ENCODE results near the gene PKD2L1.
"Not testable (repeated sequence)": the region's sequence is repeated elsewhere in the genome, so short reads cannot be mapped to it uniquely, and the experiment has no call there.

The PKD2L1 gene

DNA sequence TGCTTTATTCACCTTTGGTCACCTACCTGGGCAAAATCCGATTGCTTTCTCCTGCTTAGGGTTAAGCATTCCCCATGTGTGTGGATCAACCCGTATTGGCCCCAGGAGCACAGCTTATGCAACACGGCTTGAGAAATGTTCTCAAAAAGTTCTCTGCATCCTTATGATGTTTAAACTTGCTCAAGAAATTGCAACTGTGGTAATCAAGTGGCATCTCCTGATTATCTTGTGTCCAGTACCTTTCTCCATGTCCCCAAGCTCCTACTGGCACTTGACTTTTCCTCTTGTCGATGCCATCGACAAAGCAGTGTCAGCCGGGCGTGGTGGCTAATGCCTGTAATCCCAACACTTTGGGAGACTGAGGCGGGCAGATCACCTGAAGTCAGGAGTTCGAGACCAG lies 4.7 kb upstream of the PKD2L1 start:
- no peak for DNase-seq (ENCODE audit: extremely low read depth in 1 of 2, low read depth in 1 of 2)

DNA sequence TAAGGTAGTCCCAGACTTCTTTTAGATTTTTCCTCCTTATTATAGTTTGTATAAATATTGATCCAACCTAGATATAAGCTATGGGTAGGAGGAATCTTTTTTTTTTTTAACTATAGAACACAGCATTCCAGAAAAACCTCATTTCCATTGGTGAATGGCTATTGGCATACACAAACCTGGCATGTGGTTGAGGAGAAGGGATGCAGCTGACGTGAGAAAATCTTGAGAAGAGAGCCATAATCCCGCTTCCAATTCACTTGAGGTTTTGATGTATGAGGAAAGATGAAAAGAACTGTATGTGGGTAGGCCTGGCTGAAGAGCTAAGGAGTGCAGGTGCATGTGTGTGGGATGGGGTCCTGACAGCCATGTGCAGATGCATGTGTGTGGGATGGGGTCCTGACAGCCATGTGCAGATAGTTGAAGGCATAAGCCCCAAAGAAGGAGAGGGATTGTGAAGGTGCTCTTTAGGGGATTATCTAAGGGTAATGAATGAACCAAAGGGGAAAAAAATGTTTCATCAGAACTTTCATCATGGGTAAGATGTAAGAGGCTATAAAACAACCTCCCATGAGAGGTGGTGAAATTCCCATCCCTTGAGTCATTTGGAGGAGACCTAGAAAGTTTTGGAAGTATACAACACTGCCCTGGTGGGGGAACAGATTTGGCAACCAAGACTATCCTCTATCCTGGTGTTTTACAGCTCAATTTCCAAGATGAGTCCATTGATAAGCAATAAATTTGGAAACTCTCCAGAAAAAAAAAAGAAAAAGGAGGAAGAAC lies 3.8 kb upstream of the PKD2L1 start:
- no peak for DNase-seq (ENCODE audit: extremely low read depth in 1 of 2, low read depth in 1 of 2)

GRCh38 chr10:100333106-100333505 lies 3.1 kb upstream of the PKD2L1 start:
- no peak for DNase-seq (ENCODE audit: extremely low read depth in 1 of 2, low read depth in 1 of 2)

DNA sequence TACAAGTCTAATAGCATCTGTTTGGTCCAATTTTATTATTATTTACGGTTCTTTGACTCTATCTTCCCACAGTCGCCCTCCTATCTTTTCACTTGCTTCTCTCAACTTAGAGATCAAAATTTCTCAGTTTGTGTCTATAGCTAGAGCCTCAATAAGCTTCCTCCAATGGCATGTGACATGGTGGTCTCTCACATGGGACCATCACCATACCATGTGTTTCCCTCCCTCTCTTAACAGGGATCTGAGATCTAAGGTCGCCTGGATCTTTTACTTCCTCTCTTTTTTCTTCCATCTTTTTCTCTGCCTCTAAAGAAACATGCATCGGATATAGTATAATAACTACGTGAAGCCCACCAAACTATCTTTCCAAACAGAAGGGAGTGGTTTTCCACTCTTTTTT lies 1.8 kb downstream of the PKD2L1 start:
- no peak for DNase-seq (ENCODE audit: extremely low read depth in 1 of 2, low read depth in 1 of 2)

GRCh38 chr10:100327718-100328009 lies 2.4 kb downstream of the PKD2L1 start:
- no peak for DNase-seq (ENCODE audit: extremely low read depth in 1 of 2, low read depth in 1 of 2)

- DNase-seq (ENCODE audit: extremely low read depth in 1 of 2, low read depth in 1 of 2): no peak
Observed at GRCh38 chr10:100327007-100327717, 2.9 kb downstream of the PKD2L1 start.

DNA sequence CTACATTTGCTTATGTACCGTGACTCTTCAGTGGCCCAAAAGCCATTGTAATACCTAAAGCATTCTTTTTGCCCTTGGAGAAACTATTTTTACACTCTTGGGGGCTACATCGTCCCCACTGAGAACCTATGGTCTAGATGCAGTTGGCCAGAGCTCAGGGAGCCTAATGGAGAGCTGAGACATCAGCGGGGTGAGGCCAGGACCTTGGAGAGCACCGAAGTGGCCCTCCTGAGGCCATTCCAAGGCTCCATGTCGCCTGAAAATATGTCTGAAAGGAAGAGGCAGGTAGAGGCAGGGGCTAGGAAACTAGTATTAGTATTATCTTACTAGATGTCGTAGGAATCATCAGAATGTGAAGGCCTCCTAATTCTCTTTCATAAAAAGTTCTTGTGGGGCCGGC lies 4.9 kb downstream of the PKD2L1 start:
- DNase-seq (ENCODE audit: extremely low read depth in 1 of 2, low read depth in 1 of 2): no peak

GRCh38 chr10:100319707-100320402 lies 10.2 kb downstream of the PKD2L1 start:
- DNase-seq (ENCODE audit: extremely low read depth in 1 of 2, low read depth in 1 of 2): no peak

GRCh38 chr10:100318207-100318606 lies 11.8 kb downstream of the PKD2L1 start:
- DNase-seq (ENCODE audit: extremely low read depth in 1 of 2, low read depth in 1 of 2): no peak

- DNase-seq (ENCODE audit: extremely low read depth in 1 of 2, low read depth in 1 of 2): no peak
Observed at GRCh38 chr10:100315615-100316014, 14.4 kb downstream of the PKD2L1 start.

GRCh38 chr10:100311298-100311697 lies 18.7 kb downstream of the PKD2L1 start:
- DNase-seq (ENCODE audit: extremely low read depth in 1 of 2, low read depth in 1 of 2): no peak

- no peak for DNase-seq (ENCODE audit: extremely low read depth in 1 of 2, low read depth in 1 of 2)
Observed at GRCh38 chr10:100307684-100308083, 22.3 kb downstream of the PKD2L1 start.

GRCh38 chr10:100306861-100307260 lies 23.2 kb downstream of the PKD2L1 start:
- no peak for DNase-seq (ENCODE audit: extremely low read depth in 1 of 2, low read depth in 1 of 2)

- DNase-seq (ENCODE audit: extremely low read depth in 1 of 2, low read depth in 1 of 2): no peak
Observed at GRCh38 chr10:100304414-100304813, 25.6 kb downstream of the PKD2L1 start.

DNA sequence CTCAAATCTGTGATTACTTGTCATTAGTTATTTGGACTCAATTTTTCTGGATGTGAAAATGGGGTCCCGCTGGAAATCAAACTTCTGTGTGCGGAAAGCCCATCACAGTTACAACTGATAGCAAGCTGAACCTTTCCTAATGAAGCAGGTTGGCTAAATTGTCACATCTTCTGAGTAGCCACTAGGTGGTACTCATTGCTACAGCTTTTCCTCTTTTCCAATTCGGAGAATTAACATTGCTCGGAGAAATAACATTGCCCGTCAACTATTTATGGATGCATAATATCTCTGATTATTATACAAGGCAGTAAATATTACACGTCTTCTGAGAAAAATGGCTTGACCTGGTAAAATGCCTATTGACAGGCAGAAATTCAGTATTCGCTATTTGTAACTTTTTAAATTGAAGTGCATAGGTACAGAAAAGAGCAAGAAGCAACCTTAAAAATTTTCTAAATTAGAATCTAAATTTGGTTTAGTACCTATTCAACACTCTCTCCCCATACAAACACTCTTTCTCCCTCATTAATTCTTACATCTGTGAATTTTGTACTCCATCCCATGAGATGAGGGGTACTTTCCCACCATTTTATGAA lies 26.2 kb downstream of the PKD2L1 start:
- no peak for DNase-seq (ENCODE audit: extremely low read depth in 1 of 2, low read depth in 1 of 2)

DNA sequence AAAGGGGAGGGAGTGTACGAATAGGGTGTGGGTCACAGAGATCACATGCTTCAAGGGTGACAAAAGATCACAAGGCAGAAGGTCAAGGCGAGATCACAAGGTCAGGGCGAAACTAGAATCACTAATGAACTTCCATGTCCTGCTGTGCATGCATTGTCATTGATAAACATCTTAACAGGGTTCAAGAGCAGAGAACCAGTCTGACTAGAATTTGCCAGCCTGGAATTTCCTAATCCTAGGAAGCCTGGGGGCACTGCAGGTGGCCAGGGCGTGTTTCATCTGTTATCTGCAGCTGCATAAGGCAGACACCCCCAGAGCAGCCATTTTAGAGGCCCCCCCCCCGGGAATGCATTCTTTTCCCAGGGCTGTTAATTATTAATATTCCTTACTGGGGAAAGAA lies 28.9 kb downstream of the PKD2L1 start:
- not testable (repeated sequence) for DNase-seq (ENCODE audit: extremely low read depth in 1 of 2, low read depth in 1 of 2)

DNA sequence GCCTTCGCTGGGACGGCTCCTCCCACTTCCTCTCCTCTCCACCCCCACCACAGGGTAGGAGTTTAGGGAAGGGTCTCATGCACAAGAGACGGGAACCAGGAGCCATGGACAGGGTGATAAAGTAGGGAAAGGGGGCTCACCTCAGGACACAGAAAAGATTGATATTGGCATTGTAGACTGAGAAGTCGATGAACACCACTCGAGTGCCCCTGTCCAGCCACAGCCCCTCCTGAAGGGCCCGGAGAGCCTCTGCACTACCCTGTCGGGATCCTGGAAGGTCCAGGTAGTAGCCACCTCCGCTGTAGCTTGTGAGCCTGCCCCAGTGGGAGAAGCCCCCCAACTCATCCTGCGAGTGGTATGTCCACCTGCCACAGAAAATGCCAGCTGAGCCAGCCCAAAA lies 32.8 kb downstream of the PKD2L1 start:
- DNase-seq (ENCODE audit: extremely low read depth in 1 of 2, low read depth in 1 of 2): no peak

- no peak for DNase-seq (ENCODE audit: extremely low read depth in 1 of 2, low read depth in 1 of 2)
Observed at GRCh38 chr10:100293066-100293465, 37.0 kb downstream of the PKD2L1 start.

- DNase-seq (ENCODE audit: extremely low read depth in 1 of 2, low read depth in 1 of 2): not testable (repeated sequence)
Observed at GRCh38 chr10:100292300-100292699, 37.7 kb downstream of the PKD2L1 start.

DNA sequence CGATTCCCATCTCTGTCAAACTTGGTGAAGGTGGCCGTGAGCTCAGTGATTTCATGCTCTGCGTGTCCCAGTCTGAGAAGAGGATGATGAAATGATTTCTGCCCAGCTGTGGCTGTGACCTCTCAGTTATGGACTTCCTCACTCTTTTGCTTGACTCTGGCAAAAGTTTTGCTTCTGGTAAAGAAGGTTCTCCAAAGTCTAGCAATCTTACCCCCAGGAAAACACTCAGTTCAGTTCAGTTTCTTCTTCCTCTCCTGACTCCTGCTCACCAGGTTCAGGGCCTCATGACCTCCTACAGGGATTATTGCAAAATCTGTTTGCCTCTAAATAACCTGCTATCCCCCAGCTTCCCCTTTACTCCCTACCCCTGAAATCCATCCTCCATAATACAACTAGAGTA lies 38.7 kb downstream of the PKD2L1 start:
- no peak for DNase-seq (ENCODE audit: extremely low read depth in 1 of 2, low read depth in 1 of 2)

DNA sequence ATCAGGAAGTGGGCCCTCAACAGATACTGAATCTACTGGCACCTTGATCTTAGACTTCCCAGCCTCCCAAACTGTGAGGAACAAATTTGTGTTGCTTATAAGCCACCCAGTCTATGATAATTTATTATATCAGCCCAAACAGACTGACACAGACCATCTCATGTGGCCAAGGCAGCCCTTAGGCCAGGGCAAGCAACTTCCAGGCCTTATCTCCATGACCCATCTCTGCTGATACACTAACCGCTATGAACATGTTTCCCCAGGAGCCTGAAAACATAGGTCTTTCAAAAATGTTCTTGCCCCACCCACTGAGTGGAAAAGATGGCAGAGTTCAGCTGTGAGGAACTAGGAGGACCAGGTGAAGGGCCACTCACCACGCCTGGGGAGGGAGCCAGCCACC lies 40.4 kb downstream of the PKD2L1 start:
- DNase-seq (ENCODE audit: extremely low read depth in 1 of 2, low read depth in 1 of 2): no peak

- no peak for DNase-seq (ENCODE audit: extremely low read depth in 1 of 2, low read depth in 1 of 2)
Observed at GRCh38 chr10:100288196-100288595, 41.8 kb downstream of the PKD2L1 start.
